Measurements from ENCODE around the gene C1orf35.

C1orf35 gene

GRCh38 chr1:228096416-228097332 is 6.5 kb downstream of the C1orf35 start:
- TF ChIP-seq CTCF (IDR thresholded peaks at IDR 0.05; ENCODE audit: low read depth, low read length): no peak
- H3K27ac ChIP-seq: no peak overlapping the region
- H3K4me3 ChIP-seq (ENCODE audit: low read depth, low read length): no peak overlapping the region
- H3K27me3 ChIP-seq (ENCODE audit: insufficient read depth, low read depth, severe bottlenecking): no peaks in the 10 kb centered on the region
- no peaks in the 10 kb centered on the region for H3K9me3 ChIP-seq (ENCODE audit: severe bottlenecking)
- peaks cover 11% of the 10 kb centered on the region for H3K36me3 ChIP-seq
- no peak for DNase-seq

DNA sequence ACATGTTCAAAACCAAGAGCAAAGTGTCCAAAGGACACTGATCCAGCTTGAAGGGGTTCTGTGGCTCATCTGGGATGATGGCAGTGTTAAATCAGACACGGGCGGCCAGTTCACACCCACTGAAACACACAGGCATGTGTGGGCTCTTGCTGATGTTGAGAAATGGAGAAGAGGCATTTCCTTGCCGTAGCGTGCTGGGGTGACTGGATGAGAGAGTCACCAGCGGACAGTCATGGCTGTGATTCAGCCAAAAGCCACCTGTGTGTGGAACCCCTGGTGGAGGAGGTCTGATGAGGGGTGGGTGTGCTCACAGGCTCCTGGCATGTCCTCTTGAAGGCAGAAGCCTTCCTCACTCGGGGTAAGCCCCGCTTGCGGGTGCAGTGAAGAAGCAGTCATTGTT is 7.2 kb downstream of the C1orf35 start:
- TF ChIP-seq CTCF (IDR thresholded peaks at IDR 0.05; ENCODE audit: low read depth, low read length): no peak
- H3K4me3 ChIP-seq (ENCODE audit: low read depth, low read length): no peak overlapping the region
- DNase-seq: no peak
- H3K27ac ChIP-seq: no peak overlapping the region
- no peaks in the 10 kb centered on the region for H3K9me3 ChIP-seq (ENCODE audit: severe bottlenecking)
- H3K27me3 ChIP-seq (ENCODE audit: insufficient read depth, low read depth, severe bottlenecking): no peaks in the 10 kb centered on the region
- peaks cover 11% of the 10 kb centered on the region for H3K36me3 ChIP-seq

GRCh38 chr1:228095161-228095560 is 8.0 kb downstream of the C1orf35 start:
- no peaks in the 10 kb centered on the region for H3K9me3 ChIP-seq (ENCODE audit: severe bottlenecking)
- no peak for DNase-seq
- peaks cover 9% of the 10 kb centered on the region for H3K36me3 ChIP-seq
- no peak overlapping the region for H3K4me3 ChIP-seq (ENCODE audit: low read depth, low read length)
- no peak for TF ChIP-seq CTCF (IDR thresholded peaks at IDR 0.05; ENCODE audit: low read depth, low read length)
- H3K27me3 ChIP-seq (ENCODE audit: insufficient read depth, low read depth, severe bottlenecking): no peaks in the 10 kb centered on the region
- H3K27ac ChIP-seq: no peak overlapping the region

DNA sequence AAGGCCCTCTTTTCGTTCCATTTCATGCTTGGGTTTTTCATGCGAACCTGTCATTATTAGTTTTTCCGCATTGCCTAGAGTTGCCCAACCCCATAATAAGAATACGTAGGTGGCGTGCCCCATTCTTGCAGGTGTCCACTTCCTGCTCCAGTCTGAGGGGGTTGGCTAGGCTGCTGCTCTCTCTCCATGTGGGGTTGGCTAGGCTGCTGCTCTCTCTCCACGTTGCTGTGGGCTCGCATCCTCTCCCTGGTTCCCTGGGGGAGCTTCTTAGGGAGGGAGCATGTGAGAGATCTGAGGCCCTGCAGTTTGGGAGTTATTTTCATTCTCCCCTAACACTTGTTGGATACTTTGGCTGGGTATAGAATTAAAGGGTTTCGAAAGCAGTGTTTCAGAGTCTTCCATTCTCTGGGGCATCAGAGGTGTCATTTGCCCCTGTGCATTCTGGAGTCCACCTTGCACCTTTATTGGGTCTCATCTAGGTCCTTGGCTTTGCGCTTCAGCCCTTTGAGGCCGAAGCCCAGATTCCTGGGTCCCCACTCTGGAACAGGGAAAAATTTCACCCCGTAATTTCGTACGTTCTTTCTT is 8.6 kb downstream of the C1orf35 start:
- no peak for DNase-seq
- no peak overlapping the region for H3K27ac ChIP-seq
- no peaks in the 10 kb centered on the region for H3K9me3 ChIP-seq (ENCODE audit: severe bottlenecking)
- H3K4me3 ChIP-seq (ENCODE audit: low read depth, low read length): no peak overlapping the region
- H3K36me3 ChIP-seq: peaks cover 7% of the 10 kb centered on the region
- TF ChIP-seq CTCF (IDR thresholded peaks at IDR 0.05; ENCODE audit: low read depth, low read length): no peak
- H3K27me3 ChIP-seq (ENCODE audit: insufficient read depth, low read depth, severe bottlenecking): no peaks in the 10 kb centered on the region

GRCh38 chr1:228093050-228093906 is 9.8 kb downstream of the C1orf35 start:
- H3K36me3 ChIP-seq: peaks cover 3% of the 10 kb centered on the region
- DNase-seq: no peak
- no peak overlapping the region for H3K27ac ChIP-seq
- no peak for TF ChIP-seq CTCF (IDR thresholded peaks at IDR 0.05; ENCODE audit: low read depth, low read length)
- H3K4me3 ChIP-seq (ENCODE audit: low read depth, low read length): no peak overlapping the region
- no peaks in the 10 kb centered on the region for H3K27me3 ChIP-seq (ENCODE audit: insufficient read depth, low read depth, severe bottlenecking)
- H3K9me3 ChIP-seq (ENCODE audit: severe bottlenecking): no peaks in the 10 kb centered on the region

Measured in WERI-Rb-1 (cell line).